HepG2 (cell line): Measurements from ENCODE around the gene PHLPP2. TPM values are rescaled to one million over a fixed set of nuclear protein-coding genes. Genes with fewer than 3 reads are reported as not detected.
A peak's percentile ranks its signal among the peaks of the same experiment; 100 is the strongest.

Source experiments
- ARNT ChIP-seq: fragments of 450-650 bp; IDR thresholded peaks from 2 replicates; pipeline ENCODE4 v1.6.1; 2017
- DBP ChIP-seq: sonication (generic); formaldehyde crosslinking; IDR thresholded peaks from 2 replicates; pipeline ENCODE4 v1.4.0; 2020; ENCODE audit warnings: missing genetic modification reagents; ENCODE audit errors: not compliant biosample characterization
- DMTF1 ChIP-seq: sonication (generic); formaldehyde crosslinking; IDR thresholded peaks from 2 replicates; pipeline ENCODE4 v1.4.0; 2020; ENCODE audit warnings: mild to moderate bottlenecking, missing genetic modification reagents
- NR2F6 ChIP-seq, 2 experiments: IDR thresholded peaks; 2 replicates each; pipeline ENCODE4 v1.6.1; 2016; ENCODE audit warnings: antibody characterized with exemption in 1 of 2, mild to moderate bottlenecking in 1 of 2
- TBL1XR1 ChIP-seq: fragments of 150-350 bp; IDR thresholded peaks from 2 replicates; pipeline ENCODE4 v1.6.1; 2014; ENCODE audit warnings: borderline replicate concordance, low read length; ENCODE audit not compliant: partially characterized antibody
- ZBTB8A ChIP-seq: sonication (generic); formaldehyde crosslinking; IDR thresholded peaks from 2 replicates; pipeline ENCODE4 v1.4.0; 2020; ENCODE audit warnings: mild to moderate bottlenecking, low read depth, missing genetic modification reagents, borderline replicate concordance
- ZFP1 ChIP-seq: IDR thresholded peaks from 2 replicates; pipeline ENCODE4 v1.6.1; 2016
- ZNF280D ChIP-seq: sonication (generic); formaldehyde crosslinking; IDR thresholded peaks from 2 replicates; pipeline ENCODE4 v1.5.1; 2020; ENCODE audit warnings: mild to moderate bottlenecking, missing genetic modification reagents
- ZNF407 ChIP-seq: sonication (generic); formaldehyde crosslinking; IDR thresholded peaks from one replicate; pipeline ENCODE4 v1.5.1; 2020; ENCODE audit warnings: mild to moderate bottlenecking, missing genetic modification reagents; ENCODE audit errors: not compliant biosample characterization
- ZNF451 ChIP-seq: sonication (generic); formaldehyde crosslinking; IDR thresholded peaks from 2 replicates; pipeline ENCODE4 v1.5.0; 2020; ENCODE audit warnings: mild to moderate bottlenecking, missing genetic modification reagents
- ZNF749 ChIP-seq: sonication (generic); formaldehyde crosslinking; IDR thresholded peaks from 2 replicates; pipeline ENCODE4 v1.8.0; 2022; ENCODE audit warnings: mild to moderate bottlenecking, missing genetic modification reagents, moderate library complexity, borderline replicate concordance
- ZNF784 ChIP-seq: sonication (generic); formaldehyde crosslinking; IDR thresholded peaks from 2 replicates; pipeline ENCODE4 v1.5.1; 2020; ENCODE audit warnings: missing genetic modification reagents, mild to moderate bottlenecking, borderline replicate concordance
- polyA plus RNA-seq, 8 experiments: library from polyadenylated mRNA; depleted of rRNA in 3 of 8; stranded (reverse) in 7 of 8; unstranded in 1 of 8; fragments of >200 nt; fragmentation: Illumina TruSeq in 4 of 8; extraction: Trizol in 4 of 8; gene quantifications; 2 replicates each; pipeline versions ENCODE4 v1.2.1 to v1.2.3, GENCODE V29; 2011 to 2016; ENCODE audit warnings: low read depth in 4 of 8, missing spikeins in 1 of 8, mixed read lengths in 1 of 8; ENCODE audit not compliant: insufficient read depth in 1 of 8
- total RNA-seq, 5 experiments: library from RNA; depleted of rRNA; stranded (reverse); fragments of >200 nt; fragmentation: Illumina TruSeq; extraction: Trizol; gene quantifications; 2 replicates each; pipeline ENCODE4 v1.2.3, GENCODE V29; 2016; ENCODE audit warnings: low read depth in 1 of 5

Gene PHLPP2
- total and polyA plus RNA-seq, 2 of the 13 experiments (the other 11 are each of a cell fraction or from before 2014, with no cell fraction given): 8.9 TPM

- no peak for TF ChIP-seq NR2F6 (IDR thresholded peaks at IDR 0.05)
- 0 out of 2 replicates have a peak, but pooled peaks have one; percentile 52 for TF ChIP-seq NR2F6 (CRISPR knock-in tag; IDR thresholded peaks at IDR 0.05)
- TF ChIP-seq ZNF407 (CRISPR knock-in tag): peak; percentile 70
- peak; percentile 52; the same call in 1 of the 2 replicates for TF ChIP-seq ZNF749
- TF ChIP-seq ZNF451 (CRISPR knock-in tag): peak; percentile 86
- TF ChIP-seq ZNF280D: 0 out of 2 replicates have a peak, but pooled peaks have one; percentile 19
- peak; percentile 34; the same call in 1 of the 2 replicates for TF ChIP-seq ZBTB8A (CRISPR knock-in tag)
- no peak for TF ChIP-seq DMTF1 (CRISPR knock-in tag)
- peak; percentile 59 for TF ChIP-seq DBP (CRISPR knock-in tag)
- peak; percentile 53; the same call in 1 of the 2 replicates for TF ChIP-seq ZNF784 (CRISPR knock-in tag)
- no peak for TF ChIP-seq TBL1XR1
- TF ChIP-seq ZFP1 (CRISPR knock-in tag): no peak
- TF ChIP-seq ARNT: no peak
Measured at GRCh38 chr16:71722801-71723536, 1.5 kb downstream of the PHLPP2 start (continued).
